ENCODE measurements around the gene TPST1. TPM values are rescaled to one million over a fixed set of nuclear protein-coding genes. Genes with fewer than 3 reads are reported as not detected.
"Not testable (repeated sequence)": the region's sequence is repeated elsewhere in the genome, so short reads cannot be mapped to it uniquely, and the experiment has no call there.

TPST1 gene
- total and polyA plus RNA-seq, 4 donors, result 7.2 to 56.7 (median 34.5) TPM

- Histone ChIP-seq H3K27me3 (ENCODE audit: control insufficient read depth in 3 of 3, insufficient read depth in 3 of 3, low read length in 2 of 3) (no peaks in the 10 kb centered on the region), H3K4me1 (ENCODE audit: control insufficient read depth in 5 of 5, insufficient read depth in 5 of 5, low read length in 5 of 5) (peaks cover 0 to 6% (median 6%) of the 10 kb centered on the region in 5 donors), H3K27ac (ENCODE audit: low read depth in 1 of 2, low read length in 1 of 2) (no peak overlapping the region), H3K9ac (ENCODE audit: insufficient read depth in 1 of 2, low read length in 2 of 2) (no peak overlapping the region), H3K4me3 (no peak overlapping the region), H3K36me3 (ENCODE audit: control insufficient read depth in 4 of 4, insufficient read depth in 4 of 4, low read length in 4 of 4) (no peaks in the 10 kb centered on the region), H3K9me3 (ENCODE audit: control insufficient read depth in 4 of 4, insufficient read depth in 3 of 4, low read length in 3 of 4) (peaks cover 0 to 4% (median 0%) of the 10 kb centered on the region in 4 donors)
- DNase-seq (no peak), ATAC-seq (ENCODE audit: insufficient read depth, low FRiP score) (no peak)
- no peak for TF ChIP-seq CTCF (IDR thresholded peaks at IDR 0.05; ENCODE audit: control extremely low read depth, extremely low read depth)
- WGBS, 2 donors, result 92 to 96% methylated on average over 5 of the region's 5 CpGs
Observed at GRCh38 chr7:66173856-66174255, 31.3 kb upstream of the TPST1 start.

GRCh38 chr7:66175006-66175405 is 30.1 kb upstream of the TPST1 start:
- H3K36me3 ChIP-seq (ENCODE audit: control insufficient read depth in 4 of 4, insufficient read depth in 4 of 4, low read length in 4 of 4); H3K27ac ChIP-seq (ENCODE audit: low read depth in 1 of 2, low read length in 1 of 2); H3K9me3 ChIP-seq (ENCODE audit: control insufficient read depth in 4 of 4, insufficient read depth in 3 of 4, low read length in 3 of 4); H3K4me1 ChIP-seq (ENCODE audit: control insufficient read depth in 5 of 5, insufficient read depth in 5 of 5, low read length in 5 of 5); H3K27me3 ChIP-seq (ENCODE audit: control insufficient read depth in 3 of 3, insufficient read depth in 3 of 3, low read length in 2 of 3); DNase-seq; ATAC-seq (ENCODE audit: insufficient read depth, low FRiP score); H3K9ac ChIP-seq (ENCODE audit: insufficient read depth in 1 of 2, low read length in 2 of 2); H3K4me3 ChIP-seq: not testable (repeated sequence)
- 94 to 96% methylated on average over 8 of the region's 8 CpGs for WGBS, 2 donors

- no peak for ATAC-seq (ENCODE audit: insufficient read depth, low FRiP score)
- WGBS, 2 donors, result 68 to 76% methylated on average over 2 of the region's 2 CpGs
Observed at GRCh38 chr7:66176914-66177313, 28.2 kb upstream of the TPST1 start.

GRCh38 chr7:66178258-66178657 is 26.9 kb upstream of the TPST1 start:
- no peaks in the 10 kb centered on the region for H3K4me1 ChIP-seq (ENCODE audit: control insufficient read depth in 5 of 5, insufficient read depth in 5 of 5, low read length in 5 of 5)
- ATAC-seq (ENCODE audit: insufficient read depth, low FRiP score) (no peak), DNase-seq (no peak)
- H3K27ac ChIP-seq (ENCODE audit: low read depth in 1 of 2, low read length in 1 of 2), result no peak overlapping the region
- TF ChIP-seq CTCF (IDR thresholded peaks at IDR 0.05; ENCODE audit: control extremely low read depth, extremely low read depth), result no peak
- no peak overlapping the region for H3K4me3 ChIP-seq
- H3K27me3 ChIP-seq (ENCODE audit: control insufficient read depth in 3 of 3, insufficient read depth in 3 of 3, low read length in 2 of 3), result no peaks in the 10 kb centered on the region
- WGBS, 2 donors, result 98 to 99% methylated on average over 2 of the region's 2 CpGs
- no peaks in the 10 kb centered on the region for H3K36me3 ChIP-seq (ENCODE audit: control insufficient read depth in 4 of 4, insufficient read depth in 4 of 4, low read length in 4 of 4)
- peaks cover 0 to 4% (median 0%) of the 10 kb centered on the region in 4 donors for H3K9me3 ChIP-seq (ENCODE audit: control insufficient read depth in 4 of 4, insufficient read depth in 3 of 4, low read length in 3 of 4)
- H3K9ac ChIP-seq (ENCODE audit: insufficient read depth in 1 of 2, low read length in 2 of 2), result no peak overlapping the region

More at GRCh38 chr7:66176914-66177313, 28.2 kb upstream of the TPST1 start:
- DNase-seq, result no peak
- Histone ChIP-seq H3K9me3 (ENCODE audit: control insufficient read depth in 4 of 4, insufficient read depth in 3 of 4, low read length in 3 of 4) (peaks cover 0 to 4% (median 0%) of the 10 kb centered on the region in 4 donors), H3K4me1 (ENCODE audit: control insufficient read depth in 5 of 5, insufficient read depth in 5 of 5, low read length in 5 of 5) (no peaks in the 10 kb centered on the region), H3K27me3 (ENCODE audit: control insufficient read depth in 3 of 3, insufficient read depth in 3 of 3, low read length in 2 of 3) (no peaks in the 10 kb centered on the region), H3K27ac (ENCODE audit: low read depth in 1 of 2, low read length in 1 of 2) (no peak overlapping the region), H3K36me3 (ENCODE audit: control insufficient read depth in 4 of 4, insufficient read depth in 4 of 4, low read length in 4 of 4) (no peaks in the 10 kb centered on the region), H3K4me3 (no peak overlapping the region), H3K9ac (ENCODE audit: insufficient read depth in 1 of 2, low read length in 2 of 2) (no peak overlapping the region)
- no peak for TF ChIP-seq CTCF (IDR thresholded peaks at IDR 0.05; ENCODE audit: control extremely low read depth, extremely low read depth)

Measured in lung (tissue), 12 donors.